Suprapubic skin (tissue), 4 donors: Measurements from ENCODE around the gene TOP1.

ENCODE experiments used
- CTCF ChIP-seq, 2 donors: fragments of 200-600 bp in 1 of 2; fragments of 450-650 bp in 1 of 2; sonication (generic) in 1 of 2; IDR thresholded peaks; one replicate each; pipeline ENCODE4 v1.5.1; 2016 to 2019; ENCODE audit warnings: antibody characterized with exemption in 2 of 2, mild to moderate bottlenecking in 1 of 2, moderate library complexity in 1 of 2
- EP300 ChIP-seq: sonication (generic); formaldehyde crosslinking; IDR thresholded peaks from one replicate; pipeline ENCODE4 v1.6.1; 2017; ENCODE audit warnings: antibody characterized with exemption
- POLR2AphosphoS5 ChIP-seq, 3 donors: sonication (generic); formaldehyde crosslinking; IDR thresholded peaks; one replicate each; pipeline ENCODE4 v1.6.1; 2017; ENCODE audit warnings: antibody characterized with exemption in 3 of 3

GRCh38 chr20:41046716-41047115, 18.1 kb downstream of the TOP1 start:
- no peak for TF ChIP-seq EP300
- no peak for TF ChIP-seq CTCF (IDR thresholded peaks at IDR 0.05)
- TF ChIP-seq POLR2AphosphoS5 (IDR thresholded peaks at IDR 0.05): no peak
